Stimulated activated naive CD8-positive, alpha-beta T cell treated with anti-CD3 and anti-CD28 coated beads, Interleukin-15, amount 100 ng/mL, for 72 hours (primary cell): ENCODE results near the gene WDR7.
A peak's percentile ranks its signal among the peaks of the same experiment; 100 is the strongest.

Experiments used
- ATAC-seq: fragments of 150-1000 bp; cut with Tn5 transposase; 2 replicates; pipeline ENCODE4 v1.10.0; 2021; ENCODE audit warnings: mild to moderate bottlenecking, moderate library complexity
- DNase-seq, 2 donors: peaks; one replicate each; pipeline ENCODE4 v3.0.0; 2021 to 2022
- H3K27ac Mint-ChIP-seq, 2 donors: one replicate each; pipeline ENCODE4 v1.8.0; 2022; ENCODE audit warnings: mild to moderate bottlenecking in 2 of 2, mixed read lengths in 2 of 2, moderate library complexity in 2 of 2
- H3K27me3 Mint-ChIP-seq: one replicate; pipeline ENCODE4 v1.8.0; 2022; ENCODE audit warnings: mixed read lengths
- H3K4me1 Mint-ChIP-seq: one replicate; pipeline ENCODE4 v1.8.0; 2022; ENCODE audit warnings: mild to moderate bottlenecking, mixed read lengths
- H3K4me3 Mint-ChIP-seq, 2 donors: one replicate each; pipeline ENCODE4 v1.8.0; 2022; ENCODE audit warnings: mild to moderate bottlenecking in 2 of 2, mixed read lengths in 2 of 2, moderate library complexity in 1 of 2
- H3K9me3 Mint-ChIP-seq, 2 donors: one replicate each; pipeline ENCODE4 v1.8.0; 2022; ENCODE audit warnings: mixed read lengths in 2 of 2

The WDR7 gene

DNA sequence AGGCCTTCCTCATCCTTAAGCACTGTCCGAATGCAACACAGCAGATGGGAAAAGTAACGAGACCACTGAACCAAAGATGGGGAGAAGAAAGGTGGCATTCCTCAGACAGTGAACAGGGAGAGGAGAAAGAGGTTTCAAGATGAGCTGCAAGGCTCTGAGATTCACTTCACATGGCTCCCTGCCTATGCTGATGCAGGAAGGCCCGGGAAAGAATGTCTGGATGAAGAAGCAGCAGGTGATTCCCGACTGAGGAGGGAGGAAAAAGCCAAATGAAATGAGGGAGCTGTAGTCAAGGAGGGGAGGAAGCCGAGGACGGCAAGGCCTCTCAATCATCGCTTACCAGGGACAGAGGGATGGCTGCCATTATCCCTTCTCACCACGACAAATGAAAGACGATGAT lies 397.2 kb downstream of the WDR7 start:
- ATAC-seq = no peak
- no peak for DNase-seq
- no peak overlapping the region for H3K4me3 Mint-ChIP-seq
- H3K4me1 Mint-ChIP-seq = peaks cover 4% of the 10 kb centered on the region
- H3K27ac Mint-ChIP-seq = no peak overlapping the region
- peaks cover 11% of the 10 kb centered on the region for H3K27me3 Mint-ChIP-seq
- peaks cover 4 to 23% of the 10 kb centered on the region in 2 donors for H3K9me3 Mint-ChIP-seq

DNA sequence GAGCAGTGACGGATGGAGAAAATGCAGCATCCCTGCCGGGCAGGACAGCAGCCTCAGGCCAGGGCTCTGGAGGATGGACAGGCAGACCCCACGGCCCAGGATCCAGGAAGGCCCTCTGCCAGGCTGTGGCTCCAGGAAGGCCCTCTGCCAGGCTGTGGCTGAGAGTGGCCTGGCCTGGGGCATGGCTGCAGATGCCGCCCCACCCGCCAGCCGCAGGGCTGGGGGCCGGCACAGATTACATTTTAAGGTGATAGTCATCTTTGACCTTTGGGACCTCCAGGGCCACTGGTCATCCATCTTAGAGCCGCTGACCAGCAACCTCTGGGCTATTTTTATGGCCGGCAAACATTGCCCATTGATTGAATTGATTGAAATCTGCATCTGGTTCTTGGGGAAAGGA lies 397.7 kb downstream of the WDR7 start:
- no peak for ATAC-seq
- peaks cover 11% of the 10 kb centered on the region for H3K27me3 Mint-ChIP-seq
- H3K4me1 Mint-ChIP-seq = peaks cover 4% of the 10 kb centered on the region

DNA sequence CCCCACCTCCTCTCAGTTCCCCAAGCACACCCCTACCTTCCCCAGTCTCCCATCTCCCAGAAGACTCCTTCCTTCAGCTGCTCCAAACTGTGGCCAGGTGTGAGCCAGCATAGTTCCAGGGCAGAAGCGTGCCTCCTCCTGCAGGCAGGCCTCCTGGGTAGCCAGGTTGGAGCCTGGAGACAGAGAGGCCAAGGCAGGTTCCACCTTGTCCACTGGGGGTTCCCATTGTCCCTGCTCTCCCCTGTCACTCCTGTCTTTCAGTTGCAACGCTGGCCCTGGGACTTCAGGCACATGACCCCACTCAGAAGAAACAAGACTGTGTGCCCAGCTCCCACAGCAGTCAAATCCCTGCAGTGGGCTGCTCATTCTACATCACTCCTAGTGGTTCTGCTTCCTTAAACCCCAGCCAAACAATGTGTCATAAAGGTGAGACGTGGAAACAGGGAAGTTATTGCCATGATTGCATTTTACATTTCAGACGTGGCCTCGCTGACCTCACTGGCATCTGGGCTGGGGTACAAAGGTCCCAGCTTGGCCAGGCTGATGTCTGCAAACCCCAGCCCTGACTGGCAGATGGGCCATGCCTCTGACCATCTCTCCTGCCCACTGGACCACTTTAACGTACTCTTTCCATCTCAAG lies 399.3 kb downstream of the WDR7 start:
- no peak for ATAC-seq
- H3K4me3 Mint-ChIP-seq = no peak overlapping the region
- H3K9me3 Mint-ChIP-seq = peaks cover 5 to 25% of the 10 kb centered on the region in 2 donors
- H3K4me1 Mint-ChIP-seq = peaks cover 4% of the 10 kb centered on the region
- no peak for DNase-seq
- no peak overlapping the region for H3K27ac Mint-ChIP-seq
- peaks cover 11% of the 10 kb centered on the region for H3K27me3 Mint-ChIP-seq

More for the DNA sequence above, 397.7 kb downstream of the WDR7 start:
- Mint-ChIP-seq H3K9me3 (peaks cover 4 to 18% of the 10 kb centered on the region in 2 donors), H3K27ac (no peak overlapping the region), H3K4me3 (no peak overlapping the region)
- DNase-seq = no peak

DNA sequence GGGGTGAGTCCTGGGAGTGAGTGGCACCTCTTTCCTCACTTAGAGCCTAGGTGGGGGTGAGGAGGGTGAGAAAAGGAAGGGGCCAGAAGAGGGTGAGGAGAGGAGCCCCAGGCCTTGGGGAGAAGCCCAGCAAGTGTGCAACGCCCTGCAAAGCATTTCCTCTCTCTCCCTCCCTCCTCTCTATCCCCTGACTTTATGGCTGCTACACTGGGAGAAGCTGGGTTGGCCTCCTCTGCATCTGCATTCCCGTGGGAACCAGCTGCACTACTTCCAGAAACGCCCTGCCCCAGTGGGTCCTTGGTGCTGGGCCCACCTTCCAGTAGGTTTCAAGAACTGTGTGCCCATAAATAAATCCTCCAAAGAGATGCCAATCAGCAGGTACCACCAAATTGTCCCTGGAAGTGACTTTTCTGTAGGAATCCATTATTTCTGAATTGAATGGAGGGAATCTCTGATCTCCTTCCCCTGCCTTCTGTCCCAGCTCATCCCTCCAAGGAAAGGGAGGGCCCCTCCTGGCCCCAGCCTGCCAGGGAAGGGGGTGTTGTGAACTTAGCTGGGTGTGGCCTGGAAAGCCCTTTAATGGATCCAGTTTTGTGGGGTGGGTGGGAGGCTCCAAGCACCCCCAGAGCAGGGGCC lies 400.0 kb downstream of the WDR7 start:
- H3K27me3 Mint-ChIP-seq = peaks cover 11% of the 10 kb centered on the region
- H3K4me3 Mint-ChIP-seq = no peak overlapping the region
- peak; percentile 4 for ATAC-seq
- no peak for DNase-seq
- peaks cover 10 to 18% of the 10 kb centered on the region in 2 donors for H3K9me3 Mint-ChIP-seq
- H3K27ac Mint-ChIP-seq = no peak overlapping the region
- peaks cover 4% of the 10 kb centered on the region for H3K4me1 Mint-ChIP-seq

DNA sequence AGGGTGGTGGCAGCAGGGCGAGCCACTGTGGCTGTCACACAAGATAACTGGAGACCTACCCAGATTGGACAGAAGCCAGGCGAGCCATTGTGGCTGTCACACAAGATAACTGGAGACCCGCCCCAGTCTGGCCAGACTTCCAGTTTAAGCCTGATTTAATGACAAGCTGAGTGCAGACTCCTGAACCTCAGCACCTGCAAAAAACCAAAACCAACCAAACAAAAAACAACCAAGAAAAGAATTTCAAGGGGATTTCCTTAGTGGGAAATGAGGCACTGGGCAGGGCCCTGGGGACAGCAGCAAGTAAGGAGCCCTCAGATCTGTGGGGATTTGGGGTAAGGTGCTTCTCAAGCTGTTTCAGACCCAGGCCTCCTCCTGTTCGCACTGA lies 400.5 kb downstream of the WDR7 start:
- no peak overlapping the region for H3K4me3 Mint-ChIP-seq
- ATAC-seq = peak; percentile 48
- peaks cover 10 to 14% of the 10 kb centered on the region in 2 donors for H3K9me3 Mint-ChIP-seq

DNA sequence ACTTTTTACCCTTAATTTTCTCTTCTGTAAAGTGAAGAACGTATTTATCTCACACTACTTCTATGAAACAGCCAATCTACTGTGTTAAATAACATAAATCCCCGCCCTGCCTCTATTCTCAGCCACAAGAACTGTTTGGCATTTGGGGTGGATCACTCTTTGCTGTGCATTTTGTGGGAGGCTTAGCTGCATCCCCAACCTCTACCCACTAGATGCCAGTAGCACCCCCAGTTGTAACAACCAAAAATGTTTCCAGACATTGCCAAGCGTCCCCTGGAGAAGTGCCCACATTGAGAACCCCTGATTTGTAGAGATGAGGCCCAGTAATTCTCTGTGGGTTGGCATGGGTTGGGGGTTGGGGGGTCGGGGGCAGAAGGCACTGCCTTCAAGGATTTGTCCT lies 401.0 kb downstream of the WDR7 start:
- peaks cover 11% of the 10 kb centered on the region for H3K27me3 Mint-ChIP-seq
- no peak for DNase-seq
- no peak overlapping the region for H3K27ac Mint-ChIP-seq
- ATAC-seq = peak; percentile 35
- H3K4me3 Mint-ChIP-seq = no peak overlapping the region
- peaks cover 4% of the 10 kb centered on the region for H3K4me1 Mint-ChIP-seq
- H3K9me3 Mint-ChIP-seq = peaks cover 7 to 14% of the 10 kb centered on the region in 2 donors

More for the DNA sequence above, 400.5 kb downstream of the WDR7 start:
- Mint-ChIP-seq H3K27ac (no peak overlapping the region), H3K4me1 (peaks cover 4% of the 10 kb centered on the region), H3K27me3 (peaks cover 11% of the 10 kb centered on the region)
- no peak for DNase-seq

DNA sequence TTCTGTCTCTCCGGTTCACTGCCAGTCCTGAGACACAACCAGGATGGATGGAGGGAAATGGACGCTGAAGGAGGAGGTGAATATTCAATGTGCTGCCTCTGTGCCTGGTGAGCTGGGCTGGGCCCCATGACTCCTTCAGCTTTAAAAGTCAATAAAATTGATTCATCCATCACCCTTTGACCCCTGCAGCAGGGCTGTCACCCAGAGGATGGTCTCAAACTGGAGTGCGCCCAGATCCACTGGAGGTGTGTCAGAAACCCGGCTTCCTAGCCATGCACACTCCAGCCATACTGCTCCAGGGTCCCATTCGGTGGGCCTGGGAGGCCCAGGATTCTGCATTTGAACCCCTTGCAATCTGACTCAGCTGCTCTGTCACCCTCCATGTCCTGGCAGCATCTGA lies 401.6 kb downstream of the WDR7 start:
- no peak for ATAC-seq

DNA sequence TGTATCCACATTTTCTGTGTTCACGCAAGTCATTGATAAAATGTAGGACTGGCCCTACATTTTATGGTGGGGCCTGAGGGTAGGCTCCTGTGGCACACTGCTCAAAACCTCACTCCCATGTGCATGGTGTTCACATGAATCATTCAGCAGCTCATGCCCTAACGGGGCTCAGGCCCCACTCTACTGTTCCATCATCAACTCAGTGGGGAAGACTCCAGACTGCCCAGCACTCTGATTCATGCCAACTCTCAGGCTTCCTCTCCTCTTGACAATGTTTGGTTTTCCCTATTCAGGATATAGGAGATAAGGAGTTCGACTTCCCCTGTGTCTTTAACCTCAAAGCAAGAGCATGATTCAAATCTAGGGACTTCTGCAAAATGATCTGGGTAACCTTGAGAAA lies 403.7 kb downstream of the WDR7 start:
- ATAC-seq (no peak), DNase-seq (no peak)
- H3K4me3 Mint-ChIP-seq = no peak overlapping the region
- peaks cover 6 to 14% of the 10 kb centered on the region in 2 donors for H3K9me3 Mint-ChIP-seq
- H3K4me1 Mint-ChIP-seq = peaks cover 13% of the 10 kb centered on the region
- no peak overlapping the region for H3K27ac Mint-ChIP-seq
- H3K27me3 Mint-ChIP-seq = peaks cover 33% of the 10 kb centered on the region

More for the DNA sequence above, 401.6 kb downstream of the WDR7 start:
- Mint-ChIP-seq H3K9me3 (peaks cover 6 to 14% of the 10 kb centered on the region in 2 donors), H3K4me3 (no peak overlapping the region), H3K4me1 (peaks cover 6% of the 10 kb centered on the region), H3K27ac (no peak overlapping the region), H3K27me3 (peaks cover 14% of the 10 kb centered on the region)
- DNase-seq = no peak

DNA sequence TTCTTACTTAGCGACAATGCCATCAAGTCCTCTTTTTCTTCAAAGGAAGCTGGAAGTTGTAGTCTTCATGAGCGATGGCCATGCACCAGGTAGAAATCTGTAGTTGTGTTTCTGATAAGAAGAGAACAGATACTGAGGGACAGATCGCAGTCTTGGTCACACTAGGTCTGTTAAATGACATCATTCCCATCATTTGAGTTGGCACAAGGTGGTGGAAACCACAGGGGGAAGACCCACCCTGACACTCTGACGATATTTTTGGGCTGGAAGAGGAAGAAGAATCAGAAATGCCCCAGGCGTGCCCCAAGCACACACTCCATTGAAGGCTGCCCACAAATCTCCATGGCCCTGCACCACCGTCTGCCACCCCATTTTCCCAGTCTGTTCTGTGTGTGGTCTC lies 406.7 kb downstream of the WDR7 start:
- H3K9me3 Mint-ChIP-seq = peaks cover 6 to 14% of the 10 kb centered on the region in 2 donors
- DNase-seq (peak in 1 of 2 donors; percentile 64), ATAC-seq (peak; percentile 97)
- H3K27ac Mint-ChIP-seq = no peak overlapping the region
- H3K4me1 Mint-ChIP-seq = peaks cover 9% of the 10 kb centered on the region
- peaks cover 22% of the 10 kb centered on the region for H3K27me3 Mint-ChIP-seq
- peak overlapping the region in 1 of 2 donors; percentile 2 for H3K4me3 Mint-ChIP-seq

DNA sequence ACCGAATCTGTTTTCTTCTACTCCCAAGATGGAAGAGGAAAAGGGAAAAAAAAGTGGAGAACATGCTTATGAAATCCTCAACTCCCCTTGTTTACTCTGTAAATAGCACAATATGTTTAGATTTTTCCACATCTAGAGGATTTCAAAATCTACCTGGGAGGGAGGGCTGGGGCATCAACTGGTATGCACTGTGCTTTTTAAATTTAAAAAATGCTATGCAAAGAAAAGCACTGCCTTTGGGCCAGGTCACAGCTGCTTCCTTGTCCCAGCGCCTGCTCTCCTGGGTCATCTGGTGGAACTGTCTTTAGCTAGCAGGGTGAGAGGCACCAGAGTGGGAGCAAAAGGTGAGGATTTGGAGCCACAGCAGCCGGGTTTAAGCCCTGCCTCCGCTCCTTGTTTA lies 407.6 kb downstream of the WDR7 start:
- peaks cover 25% of the 10 kb centered on the region for H3K27me3 Mint-ChIP-seq

DNA sequence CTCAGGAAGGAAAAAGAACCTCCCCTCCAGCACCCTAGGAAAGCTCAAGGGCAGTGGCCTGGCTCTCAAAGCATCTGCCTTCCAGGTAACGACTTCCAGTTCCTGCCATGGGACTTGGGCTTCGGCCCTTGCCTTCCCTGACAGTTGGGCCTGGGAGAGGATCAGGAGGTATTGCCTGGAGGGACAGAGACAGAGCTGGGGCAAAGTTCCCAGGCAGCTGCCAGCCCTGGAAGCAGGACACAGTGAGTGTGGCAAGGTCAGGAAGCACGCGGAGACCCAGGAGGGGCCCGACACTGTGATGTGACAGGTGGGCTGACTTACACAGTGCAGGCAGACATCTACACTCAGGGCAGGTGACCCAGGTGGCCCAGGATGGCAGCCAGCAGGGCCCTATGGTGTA lies 408.2 kb downstream of the WDR7 start:
- peaks cover 6 to 11% of the 10 kb centered on the region in 2 donors for H3K9me3 Mint-ChIP-seq
- no peak overlapping the region for H3K4me3 Mint-ChIP-seq
- H3K27me3 Mint-ChIP-seq = peaks cover 31% of the 10 kb centered on the region
- no peak for ATAC-seq
- peaks cover 9% of the 10 kb centered on the region for H3K4me1 Mint-ChIP-seq
- no peak for DNase-seq
- no peak overlapping the region for H3K27ac Mint-ChIP-seq

More for the DNA sequence above, 407.6 kb downstream of the WDR7 start:
- Mint-ChIP-seq H3K27ac (no peak overlapping the region), H3K4me1 (peaks cover 9% of the 10 kb centered on the region), H3K9me3 (peaks cover 6 to 14% of the 10 kb centered on the region in 2 donors), H3K4me3 (no peak overlapping the region)
- ATAC-seq = no peak
- DNase-seq = no peak

DNA sequence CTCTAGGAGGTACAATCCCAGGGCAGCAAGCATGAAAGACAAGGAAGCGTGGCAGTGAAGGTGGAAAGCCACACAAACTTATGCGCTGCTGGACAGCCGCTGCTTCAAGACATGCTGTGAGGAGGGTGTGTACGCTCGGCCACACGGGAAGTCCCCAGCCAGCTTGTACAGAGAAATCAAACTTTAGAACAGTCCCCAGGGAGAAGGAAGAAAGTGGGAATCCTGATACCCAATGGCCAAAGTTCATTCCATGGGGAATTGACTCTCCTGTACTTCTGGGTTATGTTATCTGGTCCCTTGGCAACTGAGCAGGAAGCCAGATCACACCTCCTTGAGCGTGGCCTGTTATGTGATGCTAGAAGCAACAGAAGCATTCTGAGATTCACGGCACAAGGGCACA lies 409.7 kb downstream of the WDR7 start:
- Mint-ChIP-seq H3K4me3 (no peak overlapping the region), H3K4me1 (peaks cover 9% of the 10 kb centered on the region), H3K27ac (no peak overlapping the region), H3K9me3 (peaks cover 0 to 1% of the 10 kb centered on the region in 2 donors), H3K27me3 (peaks cover 35% of the 10 kb centered on the region)
- ATAC-seq (no peak), DNase-seq (no peak)

DNA sequence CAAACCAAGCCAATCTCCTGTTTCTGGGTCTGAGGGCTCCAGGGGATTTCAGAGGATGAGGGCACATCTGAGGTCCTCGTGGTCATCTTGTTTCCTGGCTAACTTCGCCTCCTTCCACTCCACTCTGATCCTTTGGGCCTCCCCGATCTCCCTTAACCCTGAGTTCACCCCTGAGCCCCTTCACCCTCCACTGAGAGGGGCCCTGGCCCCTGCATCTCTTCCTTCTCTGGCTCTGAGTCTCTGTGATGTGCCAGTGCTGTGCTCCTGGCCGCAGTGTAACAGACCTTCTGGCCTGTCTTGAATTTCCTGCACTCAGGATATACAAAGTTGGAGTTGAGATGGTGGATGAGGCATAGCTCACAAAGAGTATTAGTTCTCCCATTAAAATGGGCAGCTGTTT lies 411.0 kb downstream of the WDR7 start:
- H3K4me1 Mint-ChIP-seq = peaks cover 9% of the 10 kb centered on the region
- DNase-seq (no peak), ATAC-seq (no peak)
- no peak overlapping the region for H3K27ac Mint-ChIP-seq
- H3K27me3 Mint-ChIP-seq = peaks cover 35% of the 10 kb centered on the region
- no peaks in the 10 kb centered on the region for H3K9me3 Mint-ChIP-seq
- no peak overlapping the region for H3K4me3 Mint-ChIP-seq

DNA sequence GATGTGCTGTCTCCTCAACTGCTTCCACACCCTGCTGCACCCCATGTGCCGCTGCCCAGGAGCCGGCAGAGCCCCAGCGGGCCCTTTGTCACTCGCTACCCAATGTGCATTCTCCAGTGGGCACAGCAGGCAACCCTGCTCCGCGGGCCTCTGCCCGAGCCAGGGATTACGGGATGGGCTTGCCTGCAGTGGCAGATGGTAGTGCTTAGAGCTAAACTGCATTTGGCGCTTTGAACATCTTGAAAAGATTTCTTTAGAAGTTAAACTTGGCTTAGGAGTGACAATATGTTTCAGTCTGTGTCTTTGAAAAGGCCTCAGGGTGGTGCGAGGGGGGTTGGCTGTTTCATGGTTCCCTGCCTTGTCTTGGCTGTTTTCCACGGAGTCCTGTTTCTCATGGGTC lies 411.7 kb downstream of the WDR7 start:
- peaks cover 7% of the 10 kb centered on the region for H3K4me1 Mint-ChIP-seq
- DNase-seq = no peak
- H3K4me3 Mint-ChIP-seq = no peak overlapping the region
- no peak for ATAC-seq
- no peak overlapping the region for H3K27ac Mint-ChIP-seq
- no peaks in the 10 kb centered on the region for H3K9me3 Mint-ChIP-seq
- peaks cover 32% of the 10 kb centered on the region for H3K27me3 Mint-ChIP-seq

DNA sequence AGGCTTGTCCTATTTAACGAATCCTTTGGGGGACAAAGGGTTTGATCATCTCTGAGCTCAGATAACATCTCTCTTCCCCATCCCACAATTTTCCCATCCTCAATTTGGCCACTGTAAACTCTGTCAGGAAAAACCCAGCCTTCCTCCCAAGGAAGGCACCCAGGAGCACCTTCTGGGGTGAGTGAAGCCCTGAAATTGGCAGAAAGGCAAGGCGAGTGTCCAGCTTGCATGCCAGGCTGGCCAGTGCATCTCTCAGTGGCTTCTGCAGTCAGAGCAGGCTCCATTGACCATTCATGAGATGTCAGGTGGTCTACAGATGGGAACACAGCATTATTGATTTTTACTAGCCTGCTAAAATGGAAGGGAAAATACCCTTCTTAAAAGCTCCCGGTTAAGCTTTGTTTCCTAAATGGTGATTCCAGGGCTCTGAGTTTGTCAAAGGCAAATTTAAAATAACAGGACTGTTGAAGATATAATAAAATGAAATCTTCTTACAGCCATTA lies 412.5 kb downstream of the WDR7 start:
- H3K27ac Mint-ChIP-seq = no peak overlapping the region

DNA sequence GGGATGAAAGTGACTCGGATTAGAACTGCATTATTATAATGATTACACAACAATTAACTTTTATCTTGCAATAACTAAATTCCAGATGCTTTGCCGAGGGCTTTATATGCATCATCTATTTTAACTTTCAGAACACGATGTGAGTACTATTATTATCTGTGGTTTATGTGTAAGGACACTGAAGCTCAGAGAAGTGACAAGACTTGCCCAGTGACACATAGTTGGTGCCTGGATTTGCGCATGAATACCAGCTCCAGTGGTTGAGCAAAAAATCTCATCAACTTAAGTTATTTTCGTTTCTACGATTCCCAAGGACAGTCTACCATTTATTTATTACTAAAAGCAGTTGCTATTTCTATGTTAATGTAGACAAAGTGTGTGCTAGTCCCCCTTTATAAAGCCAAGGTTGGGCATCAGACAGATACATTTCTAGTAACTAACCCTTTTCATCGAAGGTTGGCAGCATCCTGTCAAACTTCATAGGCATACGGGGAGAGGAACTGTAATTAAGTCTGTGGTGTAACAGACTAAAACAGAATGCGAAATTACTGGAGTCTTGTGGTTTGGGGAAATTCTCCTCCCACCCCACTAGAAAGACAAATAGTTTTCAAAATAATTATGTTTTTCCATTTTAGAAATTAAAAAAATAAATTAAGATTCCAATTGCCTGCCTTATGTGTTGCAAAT lies 422.5 kb downstream of the WDR7 start:
- no peak overlapping the region for H3K4me3 Mint-ChIP-seq
- H3K4me1 Mint-ChIP-seq = peaks cover 25% of the 10 kb centered on the region
- peaks cover 42% of the 10 kb centered on the region for H3K27me3 Mint-ChIP-seq
- DNase-seq = no peak
- H3K9me3 Mint-ChIP-seq = no peaks in the 10 kb centered on the region
- ATAC-seq = no peak
- no peak overlapping the region for H3K27ac Mint-ChIP-seq

More for the DNA sequence above, 412.5 kb downstream of the WDR7 start:
- DNase-seq = no peak
- H3K27me3 Mint-ChIP-seq = peaks cover 24% of the 10 kb centered on the region
- H3K9me3 Mint-ChIP-seq = no peaks in the 10 kb centered on the region
- H3K4me1 Mint-ChIP-seq = no peaks in the 10 kb centered on the region
- no peak overlapping the region for H3K4me3 Mint-ChIP-seq
- no peak for ATAC-seq
